ENCODE measurements around the gene SGTA. TPM values are rescaled to one million over a fixed set of nuclear protein-coding genes. Genes with fewer than 3 reads are reported as not detected.

The SGTA gene
- total and polyA plus RNA-seq, 2 of the 13 experiments (the other 11 are each of a cell fraction or from before 2014, with no cell fraction given): 43.9 to 47.4 TPM

- TF ChIP-seq ZBTB40 (IDR thresholded peaks at IDR 0.05) (peak; percentile 90), ZBTB40 (CRISPR knock-in tag; IDR thresholded peaks at IDR 0.05) (peak; percentile 89), ZNF720 (CRISPR knock-in tag; IDR thresholded peaks at IDR 0.05) (0 out of 2 replicates have a peak, but pooled peaks have one; percentile 60), ZSCAN22 (CRISPR knock-in tag; IDR thresholded peaks at IDR 0.05) (peak; percentile 28; the same call in 1 of the 2 replicates), ZNF367 (CRISPR knock-in tag; IDR thresholded peaks at IDR 0.05; ENCODE audit: borderline replicate concordance) (no peak; the same call in 1 of the 2 replicates), ELF4 (CRISPR knock-in tag; IDR thresholded peaks at IDR 0.05; ENCODE audit: borderline replicate concordance) (no peak), POLR2AphosphoS5 (IDR thresholded peaks at IDR 0.05; ENCODE audit: low read depth, low read length) (no peak), REL (CRISPR knock-in tag; conservative IDR thresholded peaks at IDR 0.05) (peak; percentile 90), ZNF781 (CRISPR knock-in tag; IDR thresholded peaks at IDR 0.05; ENCODE audit: borderline replicate concordance, not compliant biosample characterization) (peak; percentile 98), SNAPC2 (CRISPR knock-in tag; IDR thresholded peaks at IDR 0.05) (peak; percentile 93; the same call in 1 of the 2 replicates), ZBTB7A (CRISPR knock-in tag; IDR thresholded peaks at IDR 0.05) (no peak), POGZ (CRISPR knock-in tag; IDR thresholded peaks at IDR 0.05) (peak; percentile 86), ZNF605 (CRISPR knock-in tag; IDR thresholded peaks at IDR 0.05) (peak; percentile 99), ZNF703 (CRISPR knock-in tag; IDR thresholded peaks at IDR 0.05; ENCODE audit: borderline replicate concordance) (peak; percentile 86; the same call in 1 of the 2 replicates), RNF219 (CRISPR knock-in tag; IDR thresholded peaks at IDR 0.05) (peak; percentile 87; the same call in 1 of the 2 replicates)
- TF ChIP-seq, protein P1, sequence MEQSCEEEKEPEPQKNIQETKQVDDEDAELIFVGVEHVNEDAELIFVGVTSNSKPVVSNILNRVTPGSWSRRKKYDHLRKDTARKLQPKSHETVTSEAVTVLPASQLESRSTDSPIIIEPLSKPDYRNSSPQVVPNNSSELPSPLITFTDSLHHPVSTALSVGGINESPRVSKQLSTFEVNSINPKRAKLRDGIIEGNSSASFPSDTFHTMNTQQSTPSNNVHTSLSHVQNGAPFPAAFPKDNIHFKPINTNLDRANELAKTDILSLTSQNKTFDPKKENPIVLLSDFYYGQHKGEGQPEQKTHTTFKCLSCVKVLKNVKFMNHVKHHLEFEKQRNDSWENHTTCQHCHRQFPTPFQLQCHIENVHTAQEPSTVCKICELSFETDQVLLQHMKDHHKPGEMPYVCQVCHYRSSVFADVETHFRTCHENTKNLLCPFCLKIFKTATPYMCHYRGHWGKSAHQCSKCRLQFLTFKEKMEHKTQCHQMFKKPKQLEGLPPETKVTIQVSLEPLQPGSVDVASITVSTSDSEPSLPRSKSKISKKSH (CRISPR knock-in tag; IDR thresholded peaks at IDR 0.05; ENCODE audit: borderline replicate concordance): peak; percentile 97; the same call in 1 of the 2 replicates
These were observed 43.3 kb downstream of the SGTA start, which contains the start of gene SLC39A3 (continued) for GRCh38 chr19:2739602-2740313.

Data from HepG2 (cell line).